Stomach (tissue), 9 donors: Measurements from ENCODE around the gene ENO2. TPM values are rescaled to one million over a fixed set of nuclear protein-coding genes. Genes with fewer than 3 reads are reported as not detected.
A peak's percentile ranks its signal among the peaks of the same experiment; 100 is the strongest.

Source experiments
- DNase-seq, 2 donors: peaks; one replicate each; pipeline versions ENCODE4 v3.0.0 to v3.0.0-alpha.2; 2013 to 2019
- H3K27ac ChIP-seq, 5 donors: fragments of 200-600 bp in 4 of 5; sonication (generic) in 4 of 5; one replicate each; pipeline ENCODE4 v1.5.1; 2013 to 2019; ENCODE audit warnings: mild to moderate bottlenecking in 1 of 5, moderate library complexity in 1 of 5
- H3K27me3 ChIP-seq, 3 donors: fragments of 200-600 bp; sonication (generic); one replicate each; pipeline ENCODE4 v1.5.1; 2017 to 2019; ENCODE audit warnings: mixed run types in 1 of 3
- H3K36me3 ChIP-seq, 4 donors: fragments of 200-600 bp; sonication (generic); 1 replicate in 3 of 4; 2 replicates in 1 of 4; pipeline ENCODE4 v1.5.1; 2016 to 2019
- H3K4me1 ChIP-seq, 4 donors: fragments of 200-600 bp; sonication (generic); one replicate each; pipeline ENCODE4 v1.5.1; 2016 to 2019
- H3K4me3 ChIP-seq, 4 donors: fragments of 200-600 bp; sonication (generic) in 3 of 4; one replicate each; pipeline ENCODE4 v1.5.1; 2016 to 2019; ENCODE audit warnings: mild to moderate bottlenecking in 1 of 4
- H3K9me3 ChIP-seq, 4 donors: fragments of 200-600 bp; sonication (generic); one replicate each; pipeline ENCODE4 v1.5.1; 2016 to 2019
- EP300 ChIP-seq: sonication (generic); formaldehyde crosslinking; IDR thresholded peaks from one replicate; pipeline ENCODE4 v1.6.1; 2017; ENCODE audit warnings: antibody characterized with exemption
- POLR2A ChIP-seq, 4 donors: fragments of 450-650 bp; IDR thresholded peaks; one replicate each; pipeline ENCODE4 v1.6.1; 2016; ENCODE audit warnings: antibody characterized with exemption in 4 of 4, control low read depth in 2 of 4, mild to moderate bottlenecking in 1 of 4, moderate library complexity in 1 of 4
- POLR2AphosphoS5 ChIP-seq, 3 donors: sonication (generic); formaldehyde crosslinking; IDR thresholded peaks; one replicate each; pipeline ENCODE4 v1.6.1; 2016; ENCODE audit warnings: antibody characterized with exemption in 3 of 3
- whole genome bisulfite sequencing, 5 donors: extraction: QIAGEN DNeasy Blood & Tissue Kit in 3 of 5; methylation state at CpG; one replicate each; pipeline versions ENCODE4 v1.1.5 to v1.1.7; 2013 to 2018; 5-methylcytosine and 5-hydroxymethylcytosine counted together
- intact Hi-C: fragments of 100-400 bp; cut with DNase I; formaldehyde crosslinking; loops from one replicate; pipeline ENCODE4 v1.15.1; 2023; ENCODE audit warnings: low total_unique reads
- polyA plus RNA-seq, 3 donors: library from polyadenylated mRNA; stranded (reverse); fragments of 200-250 nt; gene quantifications; one replicate each; pipeline ENCODE4 v1.2.3, GENCODE V29; 2013
- total RNA-seq, 5 donors: library from RNA; depleted of rRNA; stranded (reverse); fragments of >200 nt; gene quantifications; one replicate each; pipeline versions ENCODE4 v1.1.0 to v1.2.3, GENCODE V29; 2014 to 2016
- TF ChIP-seq, protein P1 (sequence below), 7 experiments: fragments of 450-650 bp in 4 of 7; fragments of 200-600 bp in 3 of 7; sonication (generic) in 3 of 7; IDR thresholded peaks; one replicate each; pipeline ENCODE4 v1.5.1; 2016 to 2019; ENCODE audit warnings: antibody characterized with exemption in 7 of 7, control low read depth in 2 of 7, mild to moderate bottlenecking in 1 of 7
- donor health status: healthy with polysubstance abuse.
- donor health status: Bipolar disorder and iron deficiency.
- donor health status: healthy.

Gene ENO2
- total and polyA plus RNA-seq, 8 donors, result 2.3 to 62.9 (median 9.7) TPM

DNA sequence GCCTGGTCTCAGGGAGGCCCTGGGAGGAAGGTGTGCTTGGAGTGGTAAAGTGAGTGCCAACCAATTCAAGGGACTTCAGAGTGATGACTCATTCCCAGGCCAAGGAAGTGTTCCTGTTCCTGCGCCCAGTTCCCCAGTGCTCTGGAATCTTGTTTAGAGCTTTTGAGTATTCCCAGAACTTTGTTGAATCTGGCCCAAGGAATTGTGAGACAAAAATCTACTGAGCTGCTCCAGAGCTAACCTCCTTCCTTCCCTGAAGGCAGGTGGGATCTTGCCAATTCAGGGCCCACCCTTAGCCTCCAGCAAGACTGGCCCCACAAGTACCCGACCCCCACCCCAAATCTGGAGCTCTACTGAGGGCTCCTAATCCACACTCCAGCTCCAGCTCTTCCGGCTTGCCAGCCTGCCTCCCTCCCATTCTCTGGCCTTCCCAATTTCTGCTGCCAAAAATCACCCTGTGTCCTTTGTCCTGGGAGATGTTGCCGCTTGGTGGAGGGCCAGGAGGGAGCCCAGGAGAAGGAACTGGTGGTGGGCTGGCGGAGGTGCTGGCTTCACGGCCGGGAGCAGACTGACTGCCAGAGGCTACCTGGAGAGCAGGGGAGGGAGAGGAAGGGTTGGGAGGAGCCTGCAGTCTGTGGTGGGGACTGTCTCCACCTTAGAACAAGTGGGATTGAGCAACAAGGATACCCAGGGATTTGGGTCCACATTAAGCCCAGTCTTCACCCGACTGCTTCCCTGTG is 11.3 kb downstream of the ENO2 start:
- H3K4me1 ChIP-seq, result peaks cover 46 to 69% (median 55%) of the 10 kb centered on the region in 4 donors
- H3K27me3 ChIP-seq, result no peaks in the 10 kb centered on the region
- H3K9me3 ChIP-seq, result no peaks in the 10 kb centered on the region
- H3K36me3 ChIP-seq, result peaks cover 0 to 28% (median 19%) of the 10 kb centered on the region in 4 donors
- 11 to 26% (median 13%) methylated on average over 8 of the region's 8 CpGs for WGBS, 5 donors
- peak overlapping the region; percentile 64 to 95 (median 86) for H3K4me3 ChIP-seq
- intact Hi-C loops, result no loop called here
- peak overlapping the region; percentile 89 to 99 (median 97) for H3K27ac ChIP-seq
- peak; percentile 42 to 71 (median 69) for TF ChIP-seq POLR2AphosphoS5 (IDR thresholded peaks at IDR 0.05)
- TF ChIP-seq, protein P1, sequence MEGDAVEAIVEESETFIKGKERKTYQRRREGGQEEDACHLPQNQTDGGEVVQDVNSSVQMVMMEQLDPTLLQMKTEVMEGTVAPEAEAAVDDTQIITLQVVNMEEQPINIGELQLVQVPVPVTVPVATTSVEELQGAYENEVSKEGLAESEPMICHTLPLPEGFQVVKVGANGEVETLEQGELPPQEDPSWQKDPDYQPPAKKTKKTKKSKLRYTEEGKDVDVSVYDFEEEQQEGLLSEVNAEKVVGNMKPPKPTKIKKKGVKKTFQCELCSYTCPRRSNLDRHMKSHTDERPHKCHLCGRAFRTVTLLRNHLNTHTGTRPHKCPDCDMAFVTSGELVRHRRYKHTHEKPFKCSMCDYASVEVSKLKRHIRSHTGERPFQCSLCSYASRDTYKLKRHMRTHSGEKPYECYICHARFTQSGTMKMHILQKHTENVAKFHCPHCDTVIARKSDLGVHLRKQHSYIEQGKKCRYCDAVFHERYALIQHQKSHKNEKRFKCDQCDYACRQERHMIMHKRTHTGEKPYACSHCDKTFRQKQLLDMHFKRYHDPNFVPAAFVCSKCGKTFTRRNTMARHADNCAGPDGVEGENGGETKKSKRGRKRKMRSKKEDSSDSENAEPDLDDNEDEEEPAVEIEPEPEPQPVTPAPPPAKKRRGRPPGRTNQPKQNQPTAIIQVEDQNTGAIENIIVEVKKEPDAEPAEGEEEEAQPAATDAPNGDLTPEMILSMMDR (IDR thresholded peaks at IDR 0.05), result peak in 1 of 7 experiments; percentile 12
- no peak for TF ChIP-seq POLR2A (IDR thresholded peaks at IDR 0.05)
- TF ChIP-seq EP300, result no peak
- peak; percentile 77 to 88 for DNase-seq

DNA sequence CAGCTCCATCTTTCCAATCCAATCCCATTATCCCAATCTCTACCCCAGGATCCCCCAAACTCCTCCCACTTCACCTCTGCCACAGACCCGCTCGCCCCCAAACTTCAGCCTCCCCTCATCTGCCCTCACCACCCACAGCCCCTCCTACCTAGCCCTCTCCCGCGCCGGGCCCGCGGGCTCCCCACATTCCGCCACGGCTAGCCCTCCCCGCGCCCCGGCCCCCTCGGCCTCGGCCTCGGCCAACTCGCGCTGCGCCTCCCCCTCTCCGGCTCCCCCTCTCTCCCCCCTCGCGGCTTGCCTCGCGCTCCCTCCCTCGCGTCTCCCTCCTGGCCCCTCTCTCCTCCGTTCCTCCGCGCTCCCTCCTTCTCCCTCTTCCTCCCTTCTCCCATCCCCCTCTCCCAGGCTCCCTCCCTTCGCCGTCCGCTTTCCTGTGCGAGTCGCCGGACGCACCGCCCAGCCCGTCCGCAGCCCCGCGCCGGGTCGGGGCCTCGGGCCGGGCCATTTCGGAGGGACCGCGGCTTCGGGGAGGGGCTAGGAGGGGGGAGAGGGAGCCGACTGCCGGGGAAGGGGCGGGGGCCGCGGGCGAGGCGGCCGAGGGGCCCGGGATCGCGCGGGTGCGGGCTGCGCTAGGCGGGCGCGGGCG is 13.1 kb downstream of the ENO2 start, which contains the start of gene ATN1:
Gene ATN1, plus strand, starts transcription at position 581 of the 643 bp plus-strand sequence. CDS start 6,043 bp downstream, outside the sequence.
- Histone ChIP-seq H3K27ac (peak within 1 kb of the TSS; percentile 90 to 99 (median 97)), H3K27me3 (no peaks in the 10 kb centered on the region), H3K4me1 (peaks cover 50 to 87% (median 67%) of the 10 kb centered on the region in 4 donors), H3K36me3 (peaks cover 0 to 10% (median 6%) of the 10 kb centered on the region in 4 donors), H3K4me3 (peak within 1 kb of the TSS; percentile 64 to 95 (median 86)), H3K9me3 (no peaks in the 10 kb centered on the region)
- peak; percentile 40 to 84 (median 75) for TF ChIP-seq POLR2AphosphoS5 (IDR thresholded peaks at IDR 0.05)
- no peak for TF ChIP-seq POLR2A (IDR thresholded peaks at IDR 0.05)
- peak; percentile 68 to 96 for DNase-seq
- WGBS, 5 donors, result 0 to 1% (median 1%) methylated on average over 36 to 66 of the region's 66 CpGs
- intact Hi-C loops, result no loop called here

DNA sequence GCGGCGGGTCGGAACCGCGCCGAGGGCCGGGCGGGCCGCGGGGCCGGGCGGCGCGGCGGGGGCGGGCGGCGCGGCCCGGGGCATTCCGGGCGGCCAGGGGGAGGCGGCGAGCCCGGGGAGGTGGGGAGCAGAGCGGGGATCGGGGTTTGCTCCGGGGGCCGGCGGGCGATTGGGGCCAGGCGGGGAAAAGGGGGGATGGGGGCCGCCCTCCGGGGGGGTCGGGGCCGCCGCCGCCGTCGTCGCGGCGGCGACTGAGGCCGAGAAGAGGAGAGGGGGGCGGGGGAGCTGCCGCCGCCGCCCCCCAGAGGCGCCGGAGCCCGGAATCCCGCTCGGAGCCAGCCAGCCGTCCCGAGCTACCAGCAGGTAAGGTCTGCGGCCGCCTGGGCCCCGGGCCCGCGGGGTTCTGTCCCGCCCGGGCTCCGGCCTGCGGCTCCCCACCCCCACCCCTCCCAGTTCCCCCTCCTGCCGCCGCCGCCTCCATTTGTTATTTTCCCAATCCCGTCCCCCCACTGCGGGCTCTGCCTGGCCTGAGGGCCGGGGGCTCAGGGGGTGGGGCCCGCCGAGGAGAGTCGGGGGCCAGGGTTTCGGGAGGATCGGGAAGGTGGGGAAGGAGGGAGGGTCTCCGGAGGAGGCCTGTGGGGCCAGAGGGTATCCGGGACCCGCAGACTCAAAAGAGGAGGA is 13.8 kb downstream of the ENO2 start:
- peaks cover 0 to 9% (median 3%) of the 10 kb centered on the region in 4 donors for H3K36me3 ChIP-seq
- TF ChIP-seq EP300 (no peak), POLR2A (IDR thresholded peaks at IDR 0.05) (no peak), POLR2AphosphoS5 (IDR thresholded peaks at IDR 0.05) (no peak)
- TF ChIP-seq, protein P1 (IDR thresholded peaks at IDR 0.05), result no peak
- peak overlapping the region; percentile 64 to 95 (median 86) for H3K4me3 ChIP-seq
- no peaks in the 10 kb centered on the region for H3K27me3 ChIP-seq
- intact Hi-C loops, result no loop called here
- peaks cover 51 to 89% (median 72%) of the 10 kb centered on the region in 4 donors for H3K4me1 ChIP-seq
- peak in 1 of 2 donors; percentile 69 for DNase-seq
- H3K9me3 ChIP-seq, result no peaks in the 10 kb centered on the region
- WGBS, 5 donors, result 0 to 1% (median 1%) methylated on average over 14 to 73 of the region's 79 CpGs
- peak overlapping the region; percentile 90 to 99 (median 97) for H3K27ac ChIP-seq

DNA sequence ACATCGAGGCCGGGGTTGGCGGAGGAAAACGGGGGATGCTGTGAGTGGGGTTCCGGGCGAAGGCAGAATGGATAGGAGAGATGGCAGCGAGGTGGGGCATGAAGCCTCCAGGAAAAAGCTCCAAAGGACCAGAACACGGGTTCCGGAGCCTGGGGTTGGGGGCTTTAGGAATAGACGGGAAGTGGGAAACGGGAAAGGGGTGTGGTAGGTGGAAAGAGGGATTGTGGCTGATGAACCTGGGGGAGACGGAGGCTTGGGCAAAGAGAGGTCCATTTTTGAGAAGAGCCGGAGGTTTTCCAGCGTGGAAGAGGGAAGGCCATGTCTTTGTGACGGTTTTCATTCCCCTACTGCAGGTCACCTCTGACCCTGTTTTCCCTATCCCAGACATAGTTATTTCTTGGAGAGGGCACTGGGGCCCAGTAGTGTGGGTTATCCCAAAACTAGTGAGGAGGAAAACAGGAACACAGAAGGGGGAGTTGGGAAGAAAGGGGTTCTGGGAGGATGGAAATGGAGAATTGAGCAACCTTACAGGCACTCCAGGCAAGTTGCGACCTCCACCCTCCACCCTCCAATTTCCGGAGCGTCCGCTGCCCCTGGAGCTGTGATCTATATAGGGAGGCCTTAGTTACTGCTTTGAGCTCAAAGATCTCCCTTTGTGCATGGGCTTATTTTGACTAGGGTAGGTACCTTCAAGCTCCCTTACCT is 14.5 kb downstream of the ENO2 start:
- H3K4me3 ChIP-seq, result peak overlapping the region; percentile 64 to 95 (median 86)
- intact Hi-C loops, result no loop called here
- TF ChIP-seq POLR2AphosphoS5 (IDR thresholded peaks at IDR 0.05), result no peak
- TF ChIP-seq, protein P1 (IDR thresholded peaks at IDR 0.05), result no peak
- no peak for TF ChIP-seq EP300
- TF ChIP-seq POLR2A (IDR thresholded peaks at IDR 0.05), result no peak
- H3K27me3 ChIP-seq, result no peaks in the 10 kb centered on the region
- WGBS, 5 donors, result 5 to 13% (median 9%) methylated on average over 19 of the region's 19 CpGs
- no peaks in the 10 kb centered on the region for H3K9me3 ChIP-seq
- peaks cover 0 to 13% (median 7%) of the 10 kb centered on the region in 4 donors for H3K36me3 ChIP-seq
- peaks cover 56 to 89% (median 77%) of the 10 kb centered on the region in 4 donors for H3K4me1 ChIP-seq
- H3K27ac ChIP-seq, result peak overlapping the region; percentile 90 to 99 (median 97)
- no peak for DNase-seq
